ENCODE results near the gene ROBO2. TPM values are rescaled to one million over a fixed set of nuclear protein-coding genes. Genes with fewer than 3 reads are reported as not detected.

The ROBO2 gene
- polyA plus RNA-seq, 1 of the 3 experiments (the other 2 are of a cell fraction) = not detected

GRCh38 chr3:77248420-77248819, 208.5 kb downstream of the ROBO2 start:
- H3F3A ChIP-seq (replicated peaks; ENCODE audit: insufficient read depth) = no peaks in the 10 kb centered on the region
- H3K79me2 ChIP-seq (ENCODE audit: insufficient read depth) = no peaks in the 10 kb centered on the region
- 69% methylated on average over 5 of the region's 17 CpGs for WGBS (ENCODE audit: low lambda C conversion rate)
- ChIA-PET POLR2A (no interaction called here), CTCF (interaction anchor here (2.0 kb wide), 1 partner anchor 210 kb away, joined by 8 read pairs; no protein-coding TSS in a partner anchor)
- DNase-seq = no peak
- no peak for TF ChIP-seq TCF12 (IDR thresholded peaks at IDR 0.05)
- TF ChIP-seq MEF2A (IDR thresholded peaks at IDR 0.05; ENCODE audit: borderline replicate concordance, low read depth) = no peak
- TF ChIP-seq, protein P1, sequence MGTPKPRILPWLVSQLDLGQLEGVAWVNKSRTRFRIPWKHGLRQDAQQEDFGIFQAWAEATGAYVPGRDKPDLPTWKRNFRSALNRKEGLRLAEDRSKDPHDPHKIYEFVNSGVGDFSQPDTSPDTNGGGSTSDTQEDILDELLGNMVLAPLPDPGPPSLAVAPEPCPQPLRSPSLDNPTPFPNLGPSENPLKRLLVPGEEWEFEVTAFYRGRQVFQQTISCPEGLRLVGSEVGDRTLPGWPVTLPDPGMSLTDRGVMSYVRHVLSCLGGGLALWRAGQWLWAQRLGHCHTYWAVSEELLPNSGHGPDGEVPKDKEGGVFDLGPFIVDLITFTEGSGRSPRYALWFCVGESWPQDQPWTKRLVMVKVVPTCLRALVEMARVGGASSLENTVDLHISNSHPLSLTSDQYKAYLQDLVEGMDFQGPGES (IDR thresholded peaks at IDR 0.05; ENCODE audit: low read depth, low read length) = no peak
- TF ChIP-seq RFX5 (IDR thresholded peaks at IDR 0.05; ENCODE audit: low read length) = no peak
- H3K27ac ChIP-seq (ENCODE audit: low read depth in 2 of 2, low read length in 1 of 2) = no peak overlapping the region
- no peak overlapping the region for H3K4me2 ChIP-seq
- no peaks in the 10 kb centered on the region for H3K9me3 ChIP-seq
- no peaks in the 10 kb centered on the region for H3K9me2 ChIP-seq
- H3K4me1 ChIP-seq (ENCODE audit: control insufficient read depth in 1 of 2, insufficient read depth in 2 of 2, low read depth in 1 of 2, low read length in 1 of 2) = no peaks in the 10 kb centered on the region
- no peaks in the 10 kb centered on the region for H4K20me1 ChIP-seq (ENCODE audit: insufficient read depth)
- no peaks in the 10 kb centered on the region for H3K27me3 ChIP-seq (ENCODE audit: insufficient read depth)
- H3K4me3 ChIP-seq (ENCODE audit: low read depth in 2 of 2, low read length in 1 of 2) = no peak overlapping the region
- no peaks in the 10 kb centered on the region for H3K36me3 ChIP-seq (replicated peaks in 1 of 2; ENCODE audit: control insufficient read depth in 1 of 2, insufficient read depth in 2 of 2, low read length in 1 of 2)
- no peak overlapping the region for H3K9ac ChIP-seq
- no peak overlapping the region for H2AFZ ChIP-seq (ENCODE audit: low read depth)

- TF ChIP-seq CTCF (IDR thresholded peaks at IDR 0.05) (no peak), TAF1 (IDR thresholded peaks at IDR 0.05; ENCODE audit: borderline replicate concordance, low read depth, low read length) (no peak), RAD21 (IDR thresholded peaks at IDR 0.05; ENCODE audit: low read length) (no peak), MEF2A (IDR thresholded peaks at IDR 0.05; ENCODE audit: borderline replicate concordance, low read depth) (no peak), EP300 (IDR thresholded peaks at IDR 0.05; ENCODE audit: borderline replicate concordance in 1 of 2, low read depth in 1 of 2, low read length in 1 of 2) (no peak), MXI1 (IDR thresholded peaks at IDR 0.05; ENCODE audit: low read depth, low read length) (no peak), FOXJ3 (CRISPR knock-in tag; IDR thresholded peaks at IDR 0.05) (no peak), CHD2 (IDR thresholded peaks at IDR 0.05; ENCODE audit: low read length, partially characterized antibody) (no peak)
- Histone ChIP-seq H3F3A (replicated peaks; ENCODE audit: insufficient read depth) (no peaks in the 10 kb centered on the region), H3K9me2 (no peaks in the 10 kb centered on the region), H3K4me2 (no peak overlapping the region), H2AFZ (ENCODE audit: low read depth) (no peak overlapping the region), H4K20me1 (ENCODE audit: insufficient read depth) (no peaks in the 10 kb centered on the region), H3K4me1 (ENCODE audit: control insufficient read depth in 1 of 2, insufficient read depth in 2 of 2, low read depth in 1 of 2, low read length in 1 of 2) (no peaks in the 10 kb centered on the region), H3K36me3 (replicated peaks in 1 of 2; ENCODE audit: control insufficient read depth in 1 of 2, insufficient read depth in 2 of 2, low read length in 1 of 2) (no peaks in the 10 kb centered on the region), H3K79me2 (ENCODE audit: insufficient read depth) (no peaks in the 10 kb centered on the region), H3K4me3 (ENCODE audit: low read depth in 2 of 2, low read length in 1 of 2) (no peak overlapping the region), H3K27ac (ENCODE audit: low read depth in 2 of 2, low read length in 1 of 2) (no peak overlapping the region), H3K27me3 (ENCODE audit: insufficient read depth) (no peaks in the 10 kb centered on the region), H3K9me3 (no peaks in the 10 kb centered on the region), H3K9ac (no peak overlapping the region)
- WGBS (ENCODE audit: low lambda C conversion rate) = 20% methylated on average over 6 of the region's 7 CpGs
- no peak for DNase-seq
- CTCF ChIA-PET = interaction anchor here (0.7 to 11.2 kb wide), 5 partner anchors 8 to 1395 kb away, joined by 3 to 95 read pairs (median 3); partner anchors contain the start of gene ROBO2
- POLR2A ChIA-PET = no interaction called here
These were observed 211.2 kb downstream of the ROBO2 start for GRCh38 chr3:77251136-77251535.

Data from SK-N-SH (cell line).